ENCODE results near the gene GOSR1. TPM values are rescaled to one million over a fixed set of nuclear protein-coding genes. Genes with fewer than 3 reads are reported as not detected.
A peak's percentile ranks its signal among the peaks of the same experiment; 100 is the strongest.

The GOSR1 gene
- polyA plus RNA-seq, 2 of the 4 experiments (the other 2 are of a cell fraction) = 48.8 to 49.6 TPM

GRCh38 chr17:30554839-30555751, 77.9 kb downstream of the GOSR1 start:
- Histone ChIP-seq H3K9me3 (no peaks in the 10 kb centered on the region), H3K4me1 (peaks cover 8% of the 10 kb centered on the region; the same call in 2 of the 3 replicates), H3K4me3 (no peak overlapping the region), H3K27ac (no peak overlapping the region), H3K4me2 (no peak overlapping the region)
- DNase-seq (ENCODE audit: low read depth in 1 of 2, low spot score in 1 of 2) = peak in 1 of 2 experiments; percentile 55
- ChIA-PET POLR2A (no interaction called here), CTCF (interaction anchor here (0.6 to 1.9 kb wide), 9 partner anchors 10 to 451 kb away, joined by 3 to 5 read pairs (median 3); no protein-coding TSS in a partner anchor)
- ATAC-seq = peak; percentile 30 to 79; a peak in 4 of 6 replicates
- FAIRE-seq = no peak
- WGBS (ENCODE audit: missing lambda C conversion rate) = 70% methylated on average over 18 of the region's 20 CpGs
- no peak for TF ChIP-seq EP300 (IDR thresholded peaks at IDR 0.05)
- no peak for TF ChIP-seq EHMT2 (IDR thresholded peaks at IDR 0.05; ENCODE audit: low read depth)
- no peak for TF ChIP-seq FOXS1 (CRISPR knock-in tag; IDR thresholded peaks at IDR 0.05)
- no peak for TF ChIP-seq KDM1A (IDR thresholded peaks at IDR 0.05; ENCODE audit: low read depth)
- no peak for TF ChIP-seq RNF2 (IDR thresholded peaks at IDR 0.05; ENCODE audit: borderline replicate concordance, low read depth)
- no peak for TF ChIP-seq CHD2 (IDR thresholded peaks at IDR 0.05; ENCODE audit: low read length, partially characterized antibody)
- no peak for TF ChIP-seq NPAS2 (CRISPR knock-in tag; IDR thresholded peaks at IDR 0.05; ENCODE audit: borderline replicate concordance)
- TF ChIP-seq JUN (IDR thresholded peaks at IDR 0.05) = no peak
- TF ChIP-seq SMC3 (IDR thresholded peaks at IDR 0.05) = 0 out of 3 replicates have a peak, but pooled peaks have one; percentile 6
- TF ChIP-seq ELK1 (IDR thresholded peaks at IDR 0.05; ENCODE audit: low read depth, low read length) = no peak
- TF ChIP-seq RFX5 (IDR thresholded peaks at IDR 0.05) = no peak
- TF ChIP-seq MAZ (IDR thresholded peaks at IDR 0.05; ENCODE audit: borderline replicate concordance, low read depth, low read length) = no peak
- no peak for TF ChIP-seq TFCP2L1 (CRISPR knock-in tag; IDR thresholded peaks at IDR 0.05)
- TF ChIP-seq HES2 (IDR thresholded peaks at IDR 0.05) = no peak
- no peak for TF ChIP-seq KDM5A (IDR thresholded peaks at IDR 0.05)
- no peak for TF ChIP-seq PHF8 (IDR thresholded peaks at IDR 0.05; ENCODE audit: borderline replicate concordance, low read depth)
- no peak for TF ChIP-seq NR3C1 (IDR thresholded peaks at IDR 0.05)
- peak; percentile 55 to 71; a peak in 4 of 5 replicates for TF ChIP-seq RAD21 (conservative IDR thresholded peaks at IDR 0.05 in 1 of 2, IDR thresholded peaks at IDR 0.05 in 1 of 2)
- no peak for TF ChIP-seq MYC (IDR thresholded peaks at IDR 0.05; ENCODE audit: borderline replicate concordance, low read length)
- peak; percentile 46 for TF ChIP-seq CTCF (IDR thresholded peaks at IDR 0.05)
- TF ChIP-seq CBX2 (IDR thresholded peaks at IDR 0.05; ENCODE audit: borderline replicate concordance, low read depth) = no peak
- TF ChIP-seq POLR2AphosphoS2 (conservative IDR thresholded peaks at IDR 0.05; ENCODE audit: low read length) = no peak
- no peak for TF ChIP-seq ATOH8 (CRISPR knock-in tag; IDR thresholded peaks at IDR 0.05; ENCODE audit: low read depth)
- TF ChIP-seq EHF (CRISPR knock-in tag; IDR thresholded peaks at IDR 0.05) = no peak
